ENCODE results near the gene TSPAN13.

DNA sequence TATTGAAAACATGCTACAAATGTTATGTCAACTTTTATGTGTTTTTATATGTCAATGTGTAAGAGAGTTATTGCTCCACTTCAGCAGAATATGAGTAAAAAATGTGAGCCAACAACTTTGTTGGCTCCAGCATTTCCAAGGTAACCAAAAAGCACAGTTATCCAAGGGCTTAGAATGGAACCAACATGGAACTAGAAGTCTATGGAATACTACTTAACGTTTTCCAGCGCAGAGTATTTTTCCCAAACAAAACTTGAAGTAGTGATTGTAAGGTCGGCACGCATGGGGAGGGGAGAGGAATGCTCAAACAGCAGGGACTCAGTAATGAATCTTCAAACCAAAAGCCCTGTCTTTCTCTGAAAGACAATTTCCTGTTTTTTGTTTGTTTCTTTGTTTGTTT lies 45.0 kb upstream of the TSPAN13 start:
- TF ChIP-seq, protein P1, sequence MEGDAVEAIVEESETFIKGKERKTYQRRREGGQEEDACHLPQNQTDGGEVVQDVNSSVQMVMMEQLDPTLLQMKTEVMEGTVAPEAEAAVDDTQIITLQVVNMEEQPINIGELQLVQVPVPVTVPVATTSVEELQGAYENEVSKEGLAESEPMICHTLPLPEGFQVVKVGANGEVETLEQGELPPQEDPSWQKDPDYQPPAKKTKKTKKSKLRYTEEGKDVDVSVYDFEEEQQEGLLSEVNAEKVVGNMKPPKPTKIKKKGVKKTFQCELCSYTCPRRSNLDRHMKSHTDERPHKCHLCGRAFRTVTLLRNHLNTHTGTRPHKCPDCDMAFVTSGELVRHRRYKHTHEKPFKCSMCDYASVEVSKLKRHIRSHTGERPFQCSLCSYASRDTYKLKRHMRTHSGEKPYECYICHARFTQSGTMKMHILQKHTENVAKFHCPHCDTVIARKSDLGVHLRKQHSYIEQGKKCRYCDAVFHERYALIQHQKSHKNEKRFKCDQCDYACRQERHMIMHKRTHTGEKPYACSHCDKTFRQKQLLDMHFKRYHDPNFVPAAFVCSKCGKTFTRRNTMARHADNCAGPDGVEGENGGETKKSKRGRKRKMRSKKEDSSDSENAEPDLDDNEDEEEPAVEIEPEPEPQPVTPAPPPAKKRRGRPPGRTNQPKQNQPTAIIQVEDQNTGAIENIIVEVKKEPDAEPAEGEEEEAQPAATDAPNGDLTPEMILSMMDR (optimal IDR thresholded peaks at IDR 0.05 in 1 of 3, IDR thresholded peaks at IDR 0.05 in 1 of 3, conservative IDR thresholded peaks at IDR 0.05 in 1 of 3; ENCODE audit: extremely low read depth in 1 of 3, insufficient read depth in 2 of 3, low read length in 3 of 3), result no peak
- no peak for TF ChIP-seq EZH2 (IDR thresholded peaks at IDR 0.05; ENCODE audit: low read length)
